IMR-90 (cell line): ENCODE data around the gene GPN1. TPM values are rescaled to one million over a fixed set of nuclear protein-coding genes. Genes with fewer than 3 reads are reported as not detected.

Experiments
- ATAC-seq: fragments of 200-7000 bp; cut with Tn5 transposase; 2 replicates; pipeline ENCODE4 v1.9.1; 2020; ENCODE audit warnings: low read depth, mild to moderate bottlenecking, moderate library complexity
- BruUV-seq: library from RNA; stranded (reverse); fragments of 400-500 nt; replicated peaks from 2 replicates; lab custom pipeline; 2021; lab: Mats Ljungman, UMichigan
- CTCF ChIA-PET: fragments of 300-600 bp; formaldehyde crosslinking; extraction: SDS; loops from one replicate; lab custom pipeline; 2021; ENCODE audit warnings: antibody characterized with exemption; lab: Yijun Ruan, JAX
- POLR2A ChIA-PET: fragments of 300-600 bp; sonication (Branson Sonifier 250); formaldehyde crosslinking; loops from one replicate; lab custom pipeline; 2022; ENCODE audit warnings: antibody characterized with exemption; ENCODE audit not compliant: unreplicated experiment; lab: Charles Lee
- DNase-seq: peaks from one replicate; pipeline ENCODE4 v3.0.0; 2013
- H2AFZ ChIP-seq: replicated peaks from 2 replicates; pipeline ENCODE3; 2013; ENCODE audit warnings: low read length, mild to moderate bottlenecking; ENCODE audit not compliant: poor library complexity
- H2AK5ac ChIP-seq: 2 replicates; pipeline ENCODE4 v1.6.1; 2013; ENCODE audit warnings: low read depth, low read length, inconsistent platforms
- H2AK9ac ChIP-seq: replicated peaks from 2 replicates; pipeline ENCODE3; 2013; ENCODE audit warnings: mild to moderate bottlenecking, low read depth, low read length, moderate library complexity; ENCODE audit not compliant: poor library complexity
- H2BK120ac ChIP-seq: 2 replicates; pipeline ENCODE4 v1.6.1; 2013; ENCODE audit warnings: low read depth, low read length, inconsistent platforms
- H2BK15ac ChIP-seq: 3 replicates; pipeline ENCODE4 v1.6.1; 2013; ENCODE audit warnings: low read depth, low read length, inconsistent platforms
- H2BK20ac ChIP-seq: 2 replicates; pipeline ENCODE4 v1.6.1; 2013; ENCODE audit warnings: low read depth, mild to moderate bottlenecking, inconsistent platforms, low read length, moderate library complexity
- H2BK5ac ChIP-seq: 2 replicates; pipeline ENCODE4 v1.6.1; 2013; ENCODE audit warnings: mild to moderate bottlenecking, low read depth, low read length, inconsistent platforms; ENCODE audit not compliant: poor library complexity, severe bottlenecking
- H3K14ac ChIP-seq: replicated peaks from 2 replicates; pipeline ENCODE4 v1.6.1; 2013; ENCODE audit warnings: low read depth, low read length, inconsistent platforms
- H3K18ac ChIP-seq: 2 replicates; pipeline ENCODE4 v1.6.1; 2013; ENCODE audit warnings: low read depth, low read length, control low read depth
- H3K23ac ChIP-seq: 2 replicates; pipeline ENCODE4 v1.6.1; 2013; ENCODE audit warnings: low read depth, low read length, inconsistent platforms
- H3K27ac ChIP-seq: 2 replicates; pipeline ENCODE4 v1.5.1; 2013; ENCODE audit warnings: mild to moderate bottlenecking, control low read depth, low read length; ENCODE audit not compliant: insufficient read depth
- H3K27me3 ChIP-seq: 2 replicates; pipeline ENCODE4 v1.6.1; 2013; ENCODE audit warnings: low read length; ENCODE audit not compliant: control insufficient read depth, insufficient read depth
- H3K36me3 ChIP-seq: 2 replicates; pipeline ENCODE4 v1.6.1; 2013; ENCODE audit warnings: low read length, mixed read lengths; ENCODE audit not compliant: control insufficient read depth, insufficient read depth
- H3K4ac ChIP-seq: 2 replicates; pipeline ENCODE4 v1.6.1; 2013; ENCODE audit warnings: low read depth, low read length, inconsistent platforms
- H3K4me1 ChIP-seq: 2 replicates; pipeline ENCODE4 v1.6.1; 2013; ENCODE audit warnings: low read length, mixed read lengths; ENCODE audit not compliant: control insufficient read depth, insufficient read depth
- H3K4me2 ChIP-seq: 2 replicates; pipeline ENCODE4 v1.6.1; 2013; ENCODE audit warnings: low read depth, mild to moderate bottlenecking, control low read depth, low read length, moderate library complexity
- H3K4me3 ChIP-seq: 2 replicates; pipeline ENCODE4 v1.5.1; 2013; ENCODE audit warnings: low read depth, mild to moderate bottlenecking, control low read depth, low read length, moderate library complexity; ENCODE audit not compliant: insufficient read depth
- H3K56ac ChIP-seq: 2 replicates; pipeline ENCODE4 v1.6.1; 2013; ENCODE audit warnings: low read length, inconsistent platforms; ENCODE audit not compliant: insufficient read depth; ENCODE audit errors: extremely low read depth
- H3K79me1 ChIP-seq, 2 experiments: 2 replicates each; pipeline ENCODE4 v1.6.1; 2013; ENCODE audit warnings: low read length in 2 of 2, inconsistent platforms in 1 of 2, low read depth in 1 of 2
- H3K9ac ChIP-seq: 2 replicates; pipeline ENCODE4 v1.6.1; 2013; ENCODE audit warnings: low read depth, low read length, control low read depth
- H3K9me1 ChIP-seq: 2 replicates; pipeline ENCODE4 v1.6.1; 2013; ENCODE audit warnings: low read length, inconsistent platforms; ENCODE audit not compliant: insufficient read depth
- H3K9me3 ChIP-seq: 2 replicates; pipeline ENCODE4 v1.6.1; 2013; ENCODE audit warnings: low read length; ENCODE audit not compliant: control insufficient read depth, insufficient read depth
- H4K20me1 ChIP-seq: 2 replicates; pipeline ENCODE4 v1.6.1; 2013; ENCODE audit warnings: low read length, inconsistent platforms; ENCODE audit not compliant: insufficient read depth
- H4K5ac ChIP-seq: 2 replicates; pipeline ENCODE4 v1.6.1; 2013; ENCODE audit warnings: mild to moderate bottlenecking, low read depth, low read length, control low read depth
- H4K8ac ChIP-seq, 2 experiments: 2 replicates each; pipeline ENCODE4 v1.6.1; 2013; ENCODE audit warnings: low read depth in 2 of 2, low read length in 2 of 2, control low read depth in 1 of 2, inconsistent platforms in 1 of 2
- H4K91ac ChIP-seq: 2 replicates; pipeline ENCODE4 v1.6.1; 2013; ENCODE audit warnings: low read depth, low read length, inconsistent platforms; ENCODE audit not compliant: insufficient read depth
- CEBPB ChIP-seq: IDR thresholded peaks from 2 replicates; pipeline ENCODE4 v1.6.1; 2012; ENCODE audit warnings: low read depth, low read length, improper control_type of control experiment
- CHD1 ChIP-seq: IDR thresholded peaks from 2 replicates; pipeline ENCODE4 v1.6.1; 2012; ENCODE audit warnings: low read depth, low read length, improper control_type of control experiment
- FOS ChIP-seq: fragments of 150-350 bp; IDR thresholded peaks from 2 replicates; pipeline ENCODE4 v1.6.1; 2016; ENCODE audit warnings: low read depth, low read length
- MAFK ChIP-seq: IDR thresholded peaks from 2 replicates; pipeline ENCODE4 v1.6.1; 2012; ENCODE audit warnings: low read depth, low read length, improper control_type of control experiment
- MAZ ChIP-seq: IDR thresholded peaks from 2 replicates; pipeline ENCODE4 v1.6.1; 2012; ENCODE audit warnings: low read depth, mild to moderate bottlenecking, low read length, improper control_type of control experiment, moderate library complexity, borderline replicate concordance
- MXI1 ChIP-seq: IDR thresholded peaks from 2 replicates; pipeline ENCODE4 v1.6.1; 2012; ENCODE audit warnings: low read depth, mild to moderate bottlenecking, low read length, moderate library complexity, borderline replicate concordance
- NFE2L2 ChIP-seq: fragments of 150-350 bp; IDR thresholded peaks from 2 replicates; pipeline ENCODE4 v1.6.1; 2016; ENCODE audit warnings: low read depth, mild to moderate bottlenecking, low read length
- POLR2A ChIP-seq: IDR thresholded peaks from 2 replicates; pipeline ENCODE4 v1.6.1; 2012; ENCODE audit warnings: mild to moderate bottlenecking, low read depth, low read length
- RAD21 ChIP-seq: IDR thresholded peaks from 2 replicates; pipeline ENCODE4 v1.6.1; 2012; ENCODE audit warnings: low read length, improper control_type of control experiment
- RCOR1 ChIP-seq: IDR thresholded peaks from 2 replicates; pipeline ENCODE4 v1.6.1; 2012; ENCODE audit warnings: mild to moderate bottlenecking, low read length, improper control_type of control experiment; ENCODE audit not compliant: insufficient replicate concordance
- RFX5 ChIP-seq: IDR thresholded peaks from 2 replicates; pipeline ENCODE4 v1.8.0; 2012; ENCODE audit warnings: low read depth, mild to moderate bottlenecking, low read length, moderate library complexity
- SMC3 ChIP-seq: fragments of 150-350 bp; IDR thresholded peaks from 2 replicates; pipeline ENCODE4 v1.6.1; 2016; ENCODE audit warnings: low read depth, mild to moderate bottlenecking, antibody characterized with exemption, low read length, moderate library complexity
- USF2 ChIP-seq: fragments of 150-350 bp; IDR thresholded peaks from 2 replicates; pipeline ENCODE4 v1.6.1; 2017; ENCODE audit warnings: mild to moderate bottlenecking, antibody characterized with exemption, low read length, low read depth
- WGBS, 2 experiments: methylation state at CpG; one replicate each; pipeline versions ENCODE4 v1.1.5 to v1.1.7; 2013; ENCODE audit warnings: missing lambda C conversion rate in 2 of 2; ENCODE audit not compliant: insufficient read length in 1 of 2; ENCODE audit errors: extremely low coverage in 2 of 2; 5-methylcytosine and 5-hydroxymethylcytosine counted together
- dilution Hi-C: fragments of 300-500 bp; cut with HindIII; formaldehyde crosslinking; loops from one replicate; pipeline ENCODE4 v1.14.3; 2018; ENCODE audit warnings: low sequenced_read_pairs; ENCODE audit not compliant: unreplicated experiment
- in situ Hi-C: fragments of 300-500 bp; cut with MboI; formaldehyde crosslinking; loops from 3 replicates; pipeline ENCODE4 v1.14.3; 2019; ENCODE audit warnings: low sequenced_read_pairs, inconsistent platforms, mixed read lengths
- intact Hi-C: fragments of 100-400 bp; cut with micrococcal nuclease; formaldehyde crosslinking; loops from 2 replicates; pipeline ENCODE4 v1.10.0; 2022
- polyA plus RNA-seq, 3 experiments: library from polyadenylated mRNA; depleted of rRNA; stranded (reverse); fragments of >200 nt; gene quantifications; 2 replicates each; pipeline ENCODE4 v1.2.3, GENCODE V29; 2012; ENCODE audit warnings: low replicate concordance in 1 of 3
- total RNA-seq: library from RNA; depleted of rRNA; stranded (reverse); fragments of >200 nt; gene quantifications from 2 replicates; pipeline ENCODE4 v1.2.3, GENCODE V29; 2012
- TF ChIP-seq, protein P1 (sequence below): fragments of 150-350 bp; IDR thresholded peaks from 2 replicates; pipeline ENCODE4 v1.6.1; 2016; ENCODE audit warnings: low read depth, mild to moderate bottlenecking, low read length, moderate library complexity, borderline replicate concordance
- TF ChIP-seq, protein P2 (sequence below): conservative IDR thresholded peaks from 2 replicates; pipeline ENCODE4 v1.5.1; 2012; ENCODE audit warnings: mild to moderate bottlenecking, low read depth, low read length, improper control_type of control experiment

Gene GPN1
- total and polyA plus RNA-seq, 2 of the 4 experiments (the other 2 are of a cell fraction), result 37.8 to 63.8 TPM

GRCh38 chr2:27667446-27667845 lies 38.6 kb downstream of the GPN1 start:
- BruUV-seq, result no TSS peak
- intact Hi-C loops, result no loop called here

More at GRCh38 chr2:27667446-27667845, 38.6 kb downstream of the GPN1 start:
- H3K56ac ChIP-seq, result no peak overlapping the region
- peaks cover 4% of the 10 kb centered on the region for H3K4me1 ChIP-seq
- no peak overlapping the region for H3K27ac ChIP-seq
- no peak overlapping the region for H4K91ac ChIP-seq
- no peak overlapping the region for H2BK20ac ChIP-seq
- CTCF ChIA-PET, result no interaction called here
- no peak overlapping the region for H3K4me2 ChIP-seq
- in situ Hi-C loops, result no loop called here
- no peak overlapping the region for H2AK5ac ChIP-seq
- H2BK120ac ChIP-seq, result no peak overlapping the region
- no peak for TF ChIP-seq CHD1
- TF ChIP-seq, protein P1, sequence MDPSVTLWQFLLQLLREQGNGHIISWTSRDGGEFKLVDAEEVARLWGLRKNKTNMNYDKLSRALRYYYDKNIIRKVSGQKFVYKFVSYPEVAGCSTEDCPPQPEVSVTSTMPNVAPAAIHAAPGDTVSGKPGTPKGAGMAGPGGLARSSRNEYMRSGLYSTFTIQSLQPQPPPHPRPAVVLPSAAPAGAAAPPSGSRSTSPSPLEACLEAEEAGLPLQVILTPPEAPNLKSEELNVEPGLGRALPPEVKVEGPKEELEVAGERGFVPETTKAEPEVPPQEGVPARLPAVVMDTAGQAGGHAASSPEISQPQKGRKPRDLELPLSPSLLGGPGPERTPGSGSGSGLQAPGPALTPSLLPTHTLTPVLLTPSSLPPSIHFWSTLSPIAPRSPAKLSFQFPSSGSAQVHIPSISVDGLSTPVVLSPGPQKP, result no peak
- TF ChIP-seq, protein P2, sequence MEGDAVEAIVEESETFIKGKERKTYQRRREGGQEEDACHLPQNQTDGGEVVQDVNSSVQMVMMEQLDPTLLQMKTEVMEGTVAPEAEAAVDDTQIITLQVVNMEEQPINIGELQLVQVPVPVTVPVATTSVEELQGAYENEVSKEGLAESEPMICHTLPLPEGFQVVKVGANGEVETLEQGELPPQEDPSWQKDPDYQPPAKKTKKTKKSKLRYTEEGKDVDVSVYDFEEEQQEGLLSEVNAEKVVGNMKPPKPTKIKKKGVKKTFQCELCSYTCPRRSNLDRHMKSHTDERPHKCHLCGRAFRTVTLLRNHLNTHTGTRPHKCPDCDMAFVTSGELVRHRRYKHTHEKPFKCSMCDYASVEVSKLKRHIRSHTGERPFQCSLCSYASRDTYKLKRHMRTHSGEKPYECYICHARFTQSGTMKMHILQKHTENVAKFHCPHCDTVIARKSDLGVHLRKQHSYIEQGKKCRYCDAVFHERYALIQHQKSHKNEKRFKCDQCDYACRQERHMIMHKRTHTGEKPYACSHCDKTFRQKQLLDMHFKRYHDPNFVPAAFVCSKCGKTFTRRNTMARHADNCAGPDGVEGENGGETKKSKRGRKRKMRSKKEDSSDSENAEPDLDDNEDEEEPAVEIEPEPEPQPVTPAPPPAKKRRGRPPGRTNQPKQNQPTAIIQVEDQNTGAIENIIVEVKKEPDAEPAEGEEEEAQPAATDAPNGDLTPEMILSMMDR, result no peak
- TF ChIP-seq CEBPB, result no peak
- TF ChIP-seq USF2, result no peak
- TF ChIP-seq RAD21, result no peak
- TF ChIP-seq NFE2L2, result no peak
- TF ChIP-seq RFX5, result no peak
- no peak for TF ChIP-seq MXI1
- no peak for TF ChIP-seq MAZ
- TF ChIP-seq RCOR1, result no peak
- TF ChIP-seq POLR2A, result no peak
- TF ChIP-seq SMC3, result no peak
- no peak for TF ChIP-seq MAFK
- no peak for TF ChIP-seq FOS
- H3K9me3 ChIP-seq, result no peaks in the 10 kb centered on the region
- H3K18ac ChIP-seq, result no peak overlapping the region
- no peak overlapping the region for H3K14ac ChIP-seq
- H3K9me1 ChIP-seq, result 0 out of 2 replicates have a peak, but pooled peaks cover 3% of the 10 kb centered on the region
- H3K36me3 ChIP-seq, result peaks cover 13% of the 10 kb centered on the region
- POLR2A ChIA-PET, result interaction anchor here (0.6 kb wide), 1 partner anchor 13 kb away, joined by 12 read pairs; no protein-coding TSS in a partner anchor
- WGBS, 2 experiments, result no CpG with 5 or more reads among the region's 1 CpG
- H3K27me3 ChIP-seq, result no peaks in the 10 kb centered on the region
- peaks cover 9 to 27% of the 10 kb centered on the region in 2 experiments; a peak in 3 of 4 replicates for H3K79me1 ChIP-seq
- no peak overlapping the region for H2AFZ ChIP-seq
- H2AK9ac ChIP-seq, result no peak overlapping the region
- H4K8ac ChIP-seq, result no peak overlapping the region
- H3K4ac ChIP-seq, result no peak overlapping the region
- no peaks in the 10 kb centered on the region for H4K20me1 ChIP-seq
- dilution Hi-C loops, result no loop called here
- H2BK5ac ChIP-seq, result no peak overlapping the region
- ATAC-seq (no peak), DNase-seq (no peak)
- no peak overlapping the region for H3K9ac ChIP-seq
- H4K5ac ChIP-seq, result no peak overlapping the region
- H2BK15ac ChIP-seq, result no peak overlapping the region
- H3K23ac ChIP-seq, result no peak overlapping the region
- H3K4me3 ChIP-seq, result no peak overlapping the region
